Measurements from ENCODE around the gene ARID2. TPM values are rescaled to one million over a fixed set of nuclear protein-coding genes. Genes with fewer than 3 reads are reported as not detected.

Gene ARID2
- total and polyA plus RNA-seq, 4 donors, result 1.8 to 17.8 (median 13.2) TPM

DNA sequence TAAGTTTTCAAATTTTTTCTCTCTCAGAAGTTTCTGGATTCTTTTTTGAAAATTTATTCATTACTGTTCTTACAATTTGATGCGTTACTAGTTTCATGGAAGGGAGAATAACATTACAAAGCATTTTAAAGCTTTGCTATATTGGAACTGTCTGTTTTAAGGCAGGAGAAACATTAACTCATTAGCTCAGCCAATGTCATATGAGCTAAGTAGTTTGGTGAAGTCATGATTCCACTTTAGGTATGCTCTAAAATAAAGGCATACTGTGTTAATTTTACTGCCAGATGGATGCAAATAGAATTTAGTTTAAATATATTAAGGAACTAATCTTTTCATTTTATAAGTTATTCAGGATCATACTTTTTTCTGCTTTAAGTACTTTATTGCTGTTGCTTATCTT is 46.0 kb downstream of the ARID2 start:
- Histone ChIP-seq H3K4me1 (ENCODE audit: control insufficient read depth in 4 of 4, insufficient read depth in 4 of 4, low read length in 3 of 4) (peaks cover 0 to 2% (median 1%) of the 10 kb centered on the region in 4 donors), H3K9me3 (ENCODE audit: control insufficient read depth in 4 of 4, low read length in 3 of 4) (no peaks in the 10 kb centered on the region), H3K27me3 (ENCODE audit: control insufficient read depth in 4 of 4, insufficient read depth in 4 of 4, low read length in 3 of 4) (no peaks in the 10 kb centered on the region), H3K4me3 (ENCODE audit: low read depth in 1 of 3, low read length in 3 of 3) (no peak overlapping the region), H3K36me3 (ENCODE audit: control insufficient read depth in 4 of 4, insufficient read depth in 3 of 4, low read depth in 1 of 4, low read length in 3 of 4) (no peaks in the 10 kb centered on the region), H3K27ac (ENCODE audit: low read depth in 1 of 2, low read length in 2 of 2) (no peak overlapping the region), H3K9ac (ENCODE audit: low read depth in 1 of 2, low read length in 2 of 2) (no peak overlapping the region)
- TF ChIP-seq, protein P1, sequence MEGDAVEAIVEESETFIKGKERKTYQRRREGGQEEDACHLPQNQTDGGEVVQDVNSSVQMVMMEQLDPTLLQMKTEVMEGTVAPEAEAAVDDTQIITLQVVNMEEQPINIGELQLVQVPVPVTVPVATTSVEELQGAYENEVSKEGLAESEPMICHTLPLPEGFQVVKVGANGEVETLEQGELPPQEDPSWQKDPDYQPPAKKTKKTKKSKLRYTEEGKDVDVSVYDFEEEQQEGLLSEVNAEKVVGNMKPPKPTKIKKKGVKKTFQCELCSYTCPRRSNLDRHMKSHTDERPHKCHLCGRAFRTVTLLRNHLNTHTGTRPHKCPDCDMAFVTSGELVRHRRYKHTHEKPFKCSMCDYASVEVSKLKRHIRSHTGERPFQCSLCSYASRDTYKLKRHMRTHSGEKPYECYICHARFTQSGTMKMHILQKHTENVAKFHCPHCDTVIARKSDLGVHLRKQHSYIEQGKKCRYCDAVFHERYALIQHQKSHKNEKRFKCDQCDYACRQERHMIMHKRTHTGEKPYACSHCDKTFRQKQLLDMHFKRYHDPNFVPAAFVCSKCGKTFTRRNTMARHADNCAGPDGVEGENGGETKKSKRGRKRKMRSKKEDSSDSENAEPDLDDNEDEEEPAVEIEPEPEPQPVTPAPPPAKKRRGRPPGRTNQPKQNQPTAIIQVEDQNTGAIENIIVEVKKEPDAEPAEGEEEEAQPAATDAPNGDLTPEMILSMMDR (IDR thresholded peaks at IDR 0.05; ENCODE audit: low read depth, low read length, missing input control), result no peak
- TF ChIP-seq EGR1 (IDR thresholded peaks at IDR 0.05; ENCODE audit: low read depth in 2 of 2), result no peak
- no peak for TF ChIP-seq YY1 (IDR thresholded peaks at IDR 0.05)
- TF ChIP-seq NR2F2 (IDR thresholded peaks at IDR 0.05), result no peak
- TF ChIP-seq, protein P2, sequence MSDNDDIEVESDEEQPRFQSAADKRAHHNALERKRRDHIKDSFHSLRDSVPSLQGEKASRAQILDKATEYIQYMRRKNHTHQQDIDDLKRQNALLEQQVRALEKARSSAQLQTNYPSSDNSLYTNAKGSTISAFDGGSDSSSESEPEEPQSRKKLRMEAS (IDR thresholded peaks at IDR 0.05), result no peak
- TF ChIP-seq GABPA (IDR thresholded peaks at IDR 0.05 in 1 of 2, conservative IDR thresholded peaks at IDR 0.05 in 1 of 2), result no peak
- TF ChIP-seq FOXA2 (IDR thresholded peaks at IDR 0.05), result no peak
- no peak for TF ChIP-seq TAF1 (conservative IDR thresholded peaks at IDR 0.05)
- no peak for TF ChIP-seq RAD21 (IDR thresholded peaks at IDR 0.05)
- TF ChIP-seq, protein P3, sequence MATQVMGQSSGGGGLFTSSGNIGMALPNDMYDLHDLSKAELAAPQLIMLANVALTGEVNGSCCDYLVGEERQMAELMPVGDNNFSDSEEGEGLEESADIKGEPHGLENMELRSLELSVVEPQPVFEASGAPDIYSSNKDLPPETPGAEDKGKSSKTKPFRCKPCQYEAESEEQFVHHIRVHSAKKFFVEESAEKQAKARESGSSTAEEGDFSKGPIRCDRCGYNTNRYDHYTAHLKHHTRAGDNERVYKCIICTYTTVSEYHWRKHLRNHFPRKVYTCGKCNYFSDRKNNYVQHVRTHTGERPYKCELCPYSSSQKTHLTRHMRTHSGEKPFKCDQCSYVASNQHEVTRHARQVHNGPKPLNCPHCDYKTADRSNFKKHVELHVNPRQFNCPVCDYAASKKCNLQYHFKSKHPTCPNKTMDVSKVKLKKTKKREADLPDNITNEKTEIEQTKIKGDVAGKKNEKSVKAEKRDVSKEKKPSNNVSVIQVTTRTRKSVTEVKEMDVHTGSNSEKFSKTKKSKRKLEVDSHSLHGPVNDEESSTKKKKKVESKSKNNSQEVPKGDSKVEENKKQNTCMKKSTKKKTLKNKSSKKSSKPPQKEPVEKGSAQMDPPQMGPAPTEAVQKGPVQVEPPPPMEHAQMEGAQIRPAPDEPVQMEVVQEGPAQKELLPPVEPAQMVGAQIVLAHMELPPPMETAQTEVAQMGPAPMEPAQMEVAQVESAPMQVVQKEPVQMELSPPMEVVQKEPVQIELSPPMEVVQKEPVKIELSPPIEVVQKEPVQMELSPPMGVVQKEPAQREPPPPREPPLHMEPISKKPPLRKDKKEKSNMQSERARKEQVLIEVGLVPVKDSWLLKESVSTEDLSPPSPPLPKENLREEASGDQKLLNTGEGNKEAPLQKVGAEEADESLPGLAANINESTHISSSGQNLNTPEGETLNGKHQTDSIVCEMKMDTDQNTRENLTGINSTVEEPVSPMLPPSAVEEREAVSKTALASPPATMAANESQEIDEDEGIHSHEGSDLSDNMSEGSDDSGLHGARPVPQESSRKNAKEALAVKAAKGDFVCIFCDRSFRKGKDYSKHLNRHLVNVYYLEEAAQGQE (IDR thresholded peaks at IDR 0.05), result no peak
- TF ChIP-seq JUND (IDR thresholded peaks at IDR 0.05), result no peak
- no peak for TF ChIP-seq FOXA1 (IDR thresholded peaks at IDR 0.05)
- no peak for TF ChIP-seq SP1 (IDR thresholded peaks at IDR 0.05)
- TF ChIP-seq HNF4A (conservative IDR thresholded peaks at IDR 0.05), result no peak
- TF ChIP-seq, protein P4, sequence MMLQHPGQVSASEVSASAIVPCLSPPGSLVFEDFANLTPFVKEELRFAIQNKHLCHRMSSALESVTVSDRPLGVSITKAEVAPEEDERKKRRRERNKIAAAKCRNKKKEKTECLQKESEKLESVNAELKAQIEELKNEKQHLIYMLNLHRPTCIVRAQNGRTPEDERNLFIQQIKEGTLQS (IDR thresholded peaks at IDR 0.05), result no peak
- TF ChIP-seq, protein P5, sequence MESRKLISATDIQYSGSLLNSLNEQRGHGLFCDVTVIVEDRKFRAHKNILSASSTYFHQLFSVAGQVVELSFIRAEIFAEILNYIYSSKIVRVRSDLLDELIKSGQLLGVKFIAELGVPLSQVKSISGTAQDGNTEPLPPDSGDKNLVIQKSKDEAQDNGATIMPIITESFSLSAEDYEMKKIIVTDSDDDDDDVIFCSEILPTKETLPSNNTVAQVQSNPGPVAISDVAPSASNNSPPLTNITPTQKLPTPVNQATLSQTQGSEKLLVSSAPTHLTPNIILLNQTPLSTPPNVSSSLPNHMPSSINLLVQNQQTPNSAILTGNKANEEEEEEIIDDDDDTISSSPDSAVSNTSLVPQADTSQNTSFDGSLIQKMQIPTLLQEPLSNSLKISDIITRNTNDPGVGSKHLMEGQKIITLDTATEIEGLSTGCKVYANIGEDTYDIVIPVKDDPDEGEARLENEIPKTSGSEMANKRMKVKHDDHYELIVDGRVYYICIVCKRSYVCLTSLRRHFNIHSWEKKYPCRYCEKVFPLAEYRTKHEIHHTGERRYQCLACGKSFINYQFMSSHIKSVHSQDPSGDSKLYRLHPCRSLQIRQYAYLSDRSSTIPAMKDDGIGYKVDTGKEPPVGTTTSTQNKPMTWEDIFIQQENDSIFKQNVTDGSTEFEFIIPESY (IDR thresholded peaks at IDR 0.05), result no peak
- no peak for TF ChIP-seq HNF4G (IDR thresholded peaks at IDR 0.05)
- TF ChIP-seq RXRA (IDR thresholded peaks at IDR 0.05), result no peak
- no peak for DNase-seq (ENCODE audit: low spot score)
- 98% methylated on average over 1 of the region's 1 CpG for WGBS
